HG02759 (cell line): Measurements from ENCODE around the gene CDK9.

ENCODE experiments used
- ATAC-seq: cut with Tn5 transposase; IDR thresholded peaks from one replicate; pipeline ENCODE4 v1.9.1; 2021; ENCODE audit warnings: mild to moderate bottlenecking, moderate library complexity; ENCODE audit not compliant: unreplicated experiment

The CDK9 gene

DNA sequence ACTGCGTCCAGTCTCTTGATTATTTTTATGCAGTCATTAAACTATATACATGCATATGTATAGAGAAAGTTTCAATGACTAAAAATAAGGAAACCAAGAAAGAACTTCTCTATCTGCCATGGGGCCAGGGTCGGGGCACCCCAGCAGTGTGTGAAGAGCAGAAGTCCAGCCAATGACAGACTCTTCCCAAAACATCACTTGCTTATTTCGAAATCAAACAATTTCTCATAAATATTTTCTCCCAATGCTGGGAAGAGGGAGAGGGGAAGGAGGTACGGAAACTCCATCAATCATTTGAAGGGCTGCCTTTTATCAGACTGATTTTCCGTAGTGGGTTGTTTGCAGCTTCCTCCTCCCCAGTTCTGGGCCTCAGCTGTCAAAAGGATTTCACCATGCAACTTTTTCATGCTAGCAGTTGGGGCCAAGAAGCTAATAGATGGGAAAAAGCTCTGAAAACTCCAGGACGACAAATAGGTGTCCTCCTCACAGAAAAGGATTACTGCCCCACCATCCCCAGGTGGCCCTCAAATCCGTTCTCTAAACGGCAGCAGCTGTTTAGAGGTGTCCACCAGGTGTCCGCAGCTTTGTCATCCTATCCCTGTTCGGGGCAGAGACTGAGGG, 16.2 kb downstream of the CDK9 start:
- ATAC-seq = no peak

DNA sequence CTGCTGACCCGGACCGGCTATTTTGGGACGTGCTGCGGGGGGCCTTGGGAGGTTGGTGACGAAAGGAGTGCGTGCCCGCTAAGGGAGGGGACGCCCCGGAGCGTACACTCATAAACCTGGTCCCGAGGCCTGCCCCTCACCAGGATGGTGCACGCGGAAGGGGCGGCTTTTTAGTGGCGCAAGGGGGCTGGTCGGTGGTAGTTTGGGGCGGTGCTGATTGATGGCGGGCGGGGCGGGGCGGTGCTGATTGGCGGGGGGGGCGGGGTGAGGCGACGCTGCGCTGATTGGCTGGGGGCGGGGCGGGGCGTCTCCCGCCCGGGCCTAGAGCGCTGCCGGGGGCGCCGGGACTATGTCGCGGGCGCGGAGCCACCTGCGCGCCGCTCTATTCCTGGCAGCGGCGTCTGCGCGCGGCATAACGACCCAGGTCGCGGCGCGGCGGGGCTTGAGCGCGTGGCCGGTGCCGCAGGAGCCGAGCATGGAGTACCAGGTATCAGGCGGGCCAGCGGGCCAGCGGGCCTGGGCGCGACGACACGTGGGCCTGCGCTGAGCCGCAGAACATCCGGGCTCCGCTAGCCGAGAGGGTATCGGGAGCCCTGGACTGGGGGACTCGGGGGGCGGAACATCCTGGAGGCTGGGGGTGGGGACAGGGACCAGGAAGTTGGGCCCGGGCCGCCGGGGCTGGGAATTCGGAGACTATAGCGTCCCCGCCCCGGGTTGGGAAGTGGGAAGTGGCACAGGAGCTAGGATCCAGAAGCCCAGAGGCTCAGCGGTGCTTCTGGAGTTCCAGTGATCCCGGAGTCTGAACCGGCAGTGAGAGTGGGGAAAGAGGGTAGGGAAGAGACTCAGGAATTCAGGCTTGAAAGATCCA, 17.0 kb downstream of the CDK9 start, which contains the start of gene FPGS:
FPGS (plus strand) TSS at position 307 of the 868 bp plus-strand sequence; CDS start at position 350, 43 bp downstream.
- ATAC-seq = peak; percentile 77

DNA sequence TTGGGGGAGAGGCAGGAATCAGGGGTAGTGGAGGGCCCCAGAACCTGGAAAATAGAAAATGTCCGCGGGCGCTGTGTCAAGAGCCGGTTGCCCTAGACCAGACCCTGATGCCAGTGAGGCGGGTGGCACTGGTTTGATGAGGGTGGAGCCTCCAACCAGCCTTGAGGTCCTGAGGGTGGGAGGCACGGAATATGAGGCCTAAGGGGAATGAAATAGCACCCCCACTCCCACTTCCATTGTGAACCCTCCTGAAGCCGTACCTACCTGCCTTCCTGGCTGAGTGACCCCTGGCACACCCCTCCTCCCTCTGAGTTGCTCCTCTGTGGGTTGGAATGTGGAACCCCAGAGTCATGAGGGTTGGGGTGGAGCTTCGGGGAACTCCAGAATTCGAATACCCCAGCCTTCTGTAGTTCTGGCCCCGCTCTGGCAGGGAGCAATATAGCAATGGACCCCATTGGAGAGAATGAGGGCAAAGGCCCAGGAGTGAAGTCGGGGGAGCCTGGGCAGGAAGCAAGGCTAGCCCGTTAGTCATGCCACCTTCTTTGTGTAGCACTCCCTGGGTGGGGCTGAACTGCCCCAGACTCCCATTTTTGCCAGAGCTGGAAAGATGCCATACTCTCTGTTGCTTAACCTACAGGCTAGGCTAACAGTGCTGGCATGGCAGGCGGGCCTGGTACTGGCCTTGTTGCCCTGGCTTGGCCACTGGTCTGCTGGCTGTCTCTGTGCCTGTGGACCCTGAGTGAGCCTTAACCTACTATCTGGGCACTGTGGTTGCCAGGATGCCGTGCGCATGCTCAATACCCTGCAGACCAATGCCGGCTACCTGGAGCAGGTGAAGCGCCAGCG, 17.9 kb downstream of the CDK9 start:
- ATAC-seq = no peak

DNA sequence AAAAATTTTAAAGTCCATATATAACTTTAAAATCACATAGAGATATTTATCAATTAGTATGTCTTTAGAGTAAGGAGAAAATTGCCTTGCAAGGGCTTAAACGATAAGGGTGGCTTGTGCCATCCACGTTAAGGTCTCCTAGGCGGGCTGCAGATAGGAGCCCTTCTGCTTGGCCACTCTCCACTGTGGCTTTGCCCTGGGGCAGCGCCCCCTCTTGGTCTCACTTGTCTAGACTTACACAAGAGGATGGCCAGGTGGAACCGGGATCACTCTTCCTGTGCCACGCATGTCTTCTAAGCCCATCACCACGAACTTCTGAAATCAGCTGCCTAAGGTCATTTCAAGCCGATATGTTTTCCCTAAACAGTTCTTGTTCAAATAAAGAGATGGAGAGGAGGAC, 19.8 kb downstream of the CDK9 start:
- no peak for ATAC-seq

DNA sequence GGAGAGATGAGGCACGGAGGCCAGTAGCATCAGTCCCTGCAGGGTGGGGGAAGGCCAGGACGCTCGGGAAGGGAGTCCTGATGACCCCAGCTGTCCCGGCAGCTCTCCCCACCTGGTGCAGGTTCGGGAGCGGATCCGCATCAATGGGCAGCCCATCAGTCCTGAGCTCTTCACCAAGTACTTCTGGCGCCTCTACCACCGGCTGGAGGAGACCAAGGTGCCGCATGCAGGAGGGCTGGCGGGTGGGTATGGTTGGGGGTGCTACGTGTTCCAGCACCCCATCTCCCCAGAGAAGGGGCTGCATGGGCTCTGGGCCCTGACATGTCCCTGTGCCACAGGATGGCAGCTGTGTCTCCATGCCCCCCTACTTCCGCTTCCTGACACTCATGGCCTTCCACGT, 21.0 kb downstream of the CDK9 start:
- no peak for ATAC-seq

DNA sequence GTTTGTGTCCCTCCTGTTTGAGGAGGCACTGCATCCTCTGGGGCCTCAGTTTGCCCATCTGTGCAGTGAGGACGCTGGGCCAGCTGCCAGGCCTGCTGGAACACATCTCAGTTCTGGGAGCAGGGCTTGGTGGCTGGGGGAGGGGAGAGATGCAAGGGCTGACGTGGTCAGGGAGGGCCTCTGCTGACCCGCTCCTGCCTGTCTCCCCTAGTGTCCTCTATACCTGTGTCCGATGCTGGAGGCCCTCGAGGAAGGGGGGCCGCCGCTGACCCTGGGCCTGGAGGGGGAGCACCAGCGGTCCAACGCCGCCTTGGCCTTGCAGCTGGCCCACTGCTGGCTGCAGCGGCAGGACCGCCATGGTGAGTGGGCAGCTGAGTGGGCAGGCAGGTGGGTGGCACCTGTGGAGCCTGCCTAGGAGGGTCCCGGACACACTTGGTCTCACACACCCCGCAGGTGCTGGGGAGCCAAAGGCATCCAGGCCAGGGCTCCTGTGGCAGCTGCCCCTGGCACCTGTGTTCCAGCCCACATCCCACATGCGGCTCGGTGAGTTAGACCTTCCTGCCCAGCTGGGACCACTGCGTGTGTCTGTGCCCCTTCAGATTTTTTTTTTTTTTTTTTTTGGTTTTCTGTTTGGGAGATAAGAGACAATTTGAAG, 22.6 kb downstream of the CDK9 start:
- ATAC-seq = no peak

DNA sequence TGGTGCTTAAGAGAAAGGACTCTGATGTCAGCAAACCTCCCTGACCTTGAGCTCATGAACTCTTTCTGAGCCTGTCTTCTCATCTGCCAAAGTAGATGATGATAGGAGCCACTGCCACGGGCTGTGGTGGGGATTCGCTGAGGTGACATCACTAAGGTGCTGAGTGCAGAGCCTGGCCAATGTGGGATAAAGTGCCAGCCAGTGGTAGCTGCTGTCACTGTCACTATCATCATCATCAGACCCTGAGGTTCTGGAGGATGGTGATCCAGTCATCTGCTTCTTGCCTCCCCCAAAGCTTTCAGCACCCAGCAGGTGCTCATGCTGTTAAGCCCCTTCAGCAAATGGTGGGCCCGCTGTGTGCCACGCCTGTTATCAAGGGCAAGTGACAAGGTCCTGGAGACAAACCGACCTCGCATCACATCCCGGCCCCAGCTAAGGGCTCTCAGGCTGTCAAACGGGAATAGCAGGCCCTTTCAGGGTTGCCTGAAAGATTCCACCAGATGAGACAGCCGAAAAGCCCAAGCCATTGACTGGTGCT, 23.2 kb downstream of the CDK9 start:
- no peak for ATAC-seq

DNA sequence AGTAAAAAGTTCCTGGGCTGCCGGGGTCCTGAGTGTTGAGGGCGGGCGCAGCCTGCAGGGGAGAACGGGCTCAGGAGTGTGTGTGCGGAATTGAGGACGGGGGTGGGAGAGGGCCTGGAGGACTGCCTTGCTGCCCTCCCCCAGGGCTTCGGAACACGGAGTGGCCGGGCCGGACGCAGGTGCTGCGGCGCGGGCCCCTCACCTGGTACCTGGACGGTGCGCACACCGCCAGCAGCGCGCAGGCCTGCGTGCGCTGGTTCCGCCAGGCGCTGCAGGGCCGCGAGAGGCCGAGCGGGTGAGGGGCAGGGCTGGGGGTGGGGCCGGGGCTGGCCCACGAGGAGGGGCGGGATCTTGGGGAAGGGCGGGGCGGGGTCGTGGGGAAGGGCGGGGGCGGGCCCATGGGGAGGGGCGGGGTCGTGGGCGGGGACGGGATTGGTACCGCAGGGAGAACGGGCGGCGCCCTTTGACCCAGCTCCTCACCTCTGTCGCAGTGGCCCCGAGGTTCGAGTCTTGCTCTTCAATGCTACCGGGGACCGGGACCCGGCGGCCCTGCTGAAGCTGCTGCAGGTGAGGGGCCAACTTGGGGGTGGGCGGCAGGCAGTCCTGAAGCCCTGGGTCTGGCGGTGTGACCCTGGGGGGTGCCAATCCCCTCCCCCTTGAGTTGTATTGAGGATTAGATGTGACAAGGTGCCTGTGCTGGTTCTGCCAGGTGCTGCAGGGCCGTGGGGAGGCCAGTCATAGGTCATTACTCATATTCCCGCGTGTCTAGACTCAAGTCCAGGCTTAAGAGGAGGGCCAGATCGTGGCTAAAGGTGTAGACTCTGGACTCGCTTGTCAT, 23.9 kb downstream of the CDK9 start:
- no peak for ATAC-seq

DNA sequence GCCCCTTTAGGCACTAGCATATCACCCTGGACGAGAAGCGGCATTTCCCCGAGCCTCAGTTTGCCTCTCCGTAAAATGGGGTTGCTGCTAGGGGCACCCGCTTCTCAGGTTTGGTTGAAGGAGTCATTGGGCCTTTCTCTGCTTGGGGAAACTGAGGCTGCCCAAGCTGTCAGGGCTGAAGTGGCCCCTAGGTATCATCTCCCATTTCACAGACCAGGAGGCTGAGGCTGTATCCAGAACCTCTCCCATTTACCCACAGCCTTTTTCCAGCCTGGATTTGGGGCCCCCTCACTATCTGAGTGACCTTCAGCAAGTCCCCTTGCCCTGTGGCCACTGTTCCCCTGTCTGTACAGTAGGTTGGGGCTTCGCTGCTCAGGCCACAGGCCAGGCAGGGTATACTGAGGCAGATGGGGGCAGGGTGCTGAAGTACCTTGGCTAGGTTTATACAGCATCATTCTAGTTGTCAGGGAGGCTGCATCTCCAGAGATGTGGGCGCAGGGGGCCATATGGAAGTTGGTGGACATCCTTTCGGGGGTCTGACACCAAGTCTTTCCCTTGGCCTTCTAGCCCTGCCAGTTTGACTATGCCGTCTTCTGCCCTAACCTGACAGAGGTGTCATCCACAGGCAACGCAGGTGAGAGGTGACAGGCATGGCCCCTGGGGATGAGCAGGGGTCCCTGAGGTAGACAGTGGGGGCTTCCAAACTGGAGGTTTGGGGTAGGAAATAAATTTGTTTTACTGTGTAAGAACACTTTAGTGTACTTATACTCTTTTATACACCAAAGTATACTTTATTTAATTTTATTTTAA, 24.7 kb downstream of the CDK9 start:
- no peak for ATAC-seq

DNA sequence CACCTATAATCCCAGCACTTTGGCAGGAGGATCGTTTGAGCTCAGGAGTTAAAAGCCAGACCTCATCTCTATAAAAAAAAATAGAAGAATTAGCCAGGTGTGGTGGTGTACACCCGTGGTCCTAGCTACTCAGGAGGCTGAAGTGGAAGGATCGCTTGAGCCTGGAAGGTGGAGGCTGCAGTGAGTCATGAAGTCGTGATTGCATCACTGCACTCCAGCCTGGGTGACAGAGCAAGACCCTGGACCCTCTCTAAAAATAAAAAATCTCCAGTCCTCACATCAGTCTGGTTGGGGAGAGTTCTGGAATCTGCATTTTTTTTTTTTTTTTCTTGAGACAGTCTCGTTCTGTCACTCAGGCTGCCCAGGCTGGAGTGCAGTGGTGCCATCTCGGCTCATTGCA, 26.2 kb downstream of the CDK9 start:
- ATAC-seq = no peak

DNA sequence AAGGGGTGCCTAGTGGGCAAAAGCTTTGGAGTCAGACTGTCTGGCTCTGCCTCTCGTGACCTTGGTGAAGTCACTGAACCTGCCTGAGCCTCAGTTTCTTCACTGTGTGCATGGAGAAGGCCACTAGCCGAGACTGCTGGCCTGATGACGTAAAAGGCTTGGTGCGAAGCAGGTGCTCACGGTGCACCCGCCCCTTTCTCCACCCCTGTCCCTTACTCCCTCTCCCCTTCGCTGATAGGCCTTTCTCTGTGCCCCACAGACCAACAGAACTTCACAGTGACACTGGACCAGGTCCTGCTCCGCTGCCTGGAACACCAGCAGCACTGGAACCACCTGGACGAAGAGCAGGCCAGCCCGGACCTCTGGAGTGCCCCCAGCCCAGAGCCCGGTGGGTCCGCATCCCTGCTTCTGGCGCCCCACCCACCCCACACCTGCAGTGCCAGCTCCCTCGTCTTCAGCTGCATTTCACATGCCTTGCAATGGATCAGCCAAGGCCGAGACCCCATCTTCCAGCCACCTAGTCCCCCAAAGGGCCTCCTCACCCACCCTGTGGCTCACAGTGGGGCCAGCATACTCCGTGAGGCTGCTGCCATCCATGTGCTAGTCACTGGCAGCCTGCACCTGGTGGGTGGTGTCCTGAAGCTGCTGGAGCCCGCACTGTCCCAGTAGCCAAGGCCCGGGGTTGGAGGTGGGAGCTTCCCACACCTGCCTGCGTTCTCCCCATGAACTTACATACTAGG, 27.3 kb downstream of the CDK9 start:
- ATAC-seq = no peak

DNA sequence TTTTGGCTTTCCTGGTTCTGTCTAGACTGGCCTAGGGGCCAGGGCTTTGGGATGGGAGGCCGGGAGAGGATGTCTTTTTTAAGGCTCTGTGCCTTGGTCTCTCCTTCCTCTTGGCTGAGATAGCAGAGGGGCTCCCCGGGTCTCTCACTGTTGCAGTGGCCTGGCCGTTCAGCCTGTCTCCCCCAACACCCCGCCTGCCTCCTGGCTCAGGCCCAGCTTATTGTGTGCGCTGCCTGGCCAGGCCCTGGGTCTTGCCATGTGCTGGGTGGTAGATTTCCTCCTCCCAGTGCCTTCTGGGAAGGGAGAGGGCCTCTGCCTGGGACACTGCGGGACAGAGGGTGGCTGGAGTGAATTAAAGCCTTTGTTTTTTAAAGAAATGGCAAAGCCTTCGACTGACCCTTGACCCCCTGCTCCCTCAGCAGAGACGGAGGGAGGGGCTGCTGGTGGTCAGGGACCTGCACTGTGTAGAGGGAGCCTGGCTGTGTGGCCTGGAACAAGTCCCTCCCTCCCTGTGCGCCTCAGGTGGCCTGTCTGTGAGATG, 27.9 kb downstream of the CDK9 start:
- ATAC-seq = no peak

DNA sequence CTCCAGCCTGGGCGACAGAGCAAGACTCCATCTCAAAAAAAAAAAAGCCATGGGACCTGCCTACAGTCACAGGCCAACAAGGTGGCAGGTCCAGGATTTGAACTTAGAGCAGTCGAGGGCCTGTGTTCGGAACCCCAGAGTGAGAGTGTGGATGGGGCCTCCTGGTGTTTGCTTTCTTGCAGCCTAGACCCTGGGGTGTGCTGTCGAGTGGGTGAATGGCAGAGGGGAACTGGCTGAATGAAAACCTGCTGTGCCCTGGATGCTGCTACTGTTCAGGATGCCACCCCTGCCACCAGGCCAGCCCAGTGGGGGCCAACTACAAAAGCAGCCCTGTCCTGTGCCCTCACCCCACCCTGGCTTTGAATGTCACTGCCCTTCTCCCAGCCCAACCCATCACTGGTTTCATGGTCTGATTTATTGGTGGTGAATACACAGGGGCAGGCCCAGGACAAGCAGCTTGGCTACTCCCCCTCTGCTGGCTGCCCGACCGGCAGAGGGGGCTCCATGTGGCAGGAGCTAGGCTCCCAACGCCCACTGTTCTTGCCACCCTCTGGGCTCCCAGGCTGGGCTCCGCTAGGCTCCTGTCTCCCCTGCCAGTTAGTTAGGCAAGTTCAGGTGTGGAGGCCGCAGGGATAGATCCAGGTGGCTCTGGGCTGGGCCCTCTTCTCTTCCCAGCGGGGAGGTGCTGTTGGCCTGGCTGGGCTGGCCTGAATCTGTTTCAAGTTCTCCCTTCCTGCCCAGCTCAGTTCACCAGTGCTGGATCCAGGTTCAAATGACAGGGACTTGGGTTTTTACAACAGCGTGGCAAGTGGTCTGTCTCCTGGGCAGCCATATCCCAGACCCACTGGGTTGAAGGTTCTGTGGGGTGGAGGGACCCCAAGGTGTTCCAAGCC, 29.0 kb downstream of the CDK9 start:
- no peak for ATAC-seq

DNA sequence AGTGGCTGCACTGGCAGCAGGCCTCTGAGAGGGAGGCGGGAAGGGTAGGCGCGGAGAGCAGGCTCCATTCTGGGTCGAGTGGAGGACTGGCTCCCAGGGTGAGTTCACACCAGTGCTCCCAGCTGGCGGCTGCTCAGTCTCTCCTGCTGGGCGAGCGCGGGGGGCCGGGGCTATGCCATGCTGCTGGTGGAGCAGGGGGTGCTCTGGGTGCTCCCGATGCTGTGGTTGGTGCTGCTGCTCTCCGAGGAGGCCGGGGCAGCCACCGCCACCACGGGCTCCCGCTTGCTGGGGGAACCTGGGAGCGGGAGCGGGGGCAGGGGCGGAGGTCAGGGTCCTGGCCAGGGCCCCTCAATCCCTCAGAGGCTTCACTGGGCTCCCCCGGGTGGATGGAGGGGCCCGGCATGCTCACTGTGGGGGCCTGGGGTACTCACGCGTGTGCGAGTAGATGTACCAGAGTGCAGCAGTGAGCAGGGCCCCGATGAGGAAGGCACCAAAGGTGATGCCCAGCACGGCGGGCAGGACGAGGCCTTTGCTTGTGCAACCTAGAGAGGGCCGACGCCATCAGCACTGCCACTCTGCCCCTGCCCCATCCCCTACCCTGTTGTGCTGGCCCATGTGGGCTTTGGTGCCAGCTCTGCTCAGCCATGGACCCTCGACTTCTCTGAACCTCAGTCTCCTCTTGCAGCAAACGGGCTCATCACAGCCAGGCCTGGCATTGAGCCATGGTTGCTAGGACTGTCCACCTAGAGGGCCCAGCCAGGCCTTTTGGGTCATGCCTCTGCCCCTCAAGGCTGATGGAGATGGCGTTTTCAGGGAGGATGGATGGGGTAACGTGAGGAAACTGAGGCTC, 29.9 kb downstream of the CDK9 start:
- no peak for ATAC-seq

DNA sequence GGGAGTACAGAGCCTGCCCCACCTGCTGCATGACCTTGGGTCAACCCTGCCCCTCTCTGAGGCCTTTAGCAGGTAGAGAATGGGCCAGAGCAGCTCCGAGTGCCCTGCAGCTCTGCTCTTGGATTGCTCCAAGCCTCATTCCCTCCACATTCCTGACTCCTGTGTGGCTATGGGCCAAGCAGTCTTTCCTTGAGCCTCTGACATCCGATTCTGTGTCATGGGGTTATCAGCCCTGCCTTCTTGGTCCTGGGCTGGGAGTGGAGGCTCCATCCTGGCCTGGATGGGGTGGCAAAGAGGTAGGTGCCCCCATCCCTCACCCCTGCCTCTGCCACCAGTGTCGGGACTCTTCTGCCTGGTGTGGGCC, 30.5 kb downstream of the CDK9 start:
- no peak for ATAC-seq

DNA sequence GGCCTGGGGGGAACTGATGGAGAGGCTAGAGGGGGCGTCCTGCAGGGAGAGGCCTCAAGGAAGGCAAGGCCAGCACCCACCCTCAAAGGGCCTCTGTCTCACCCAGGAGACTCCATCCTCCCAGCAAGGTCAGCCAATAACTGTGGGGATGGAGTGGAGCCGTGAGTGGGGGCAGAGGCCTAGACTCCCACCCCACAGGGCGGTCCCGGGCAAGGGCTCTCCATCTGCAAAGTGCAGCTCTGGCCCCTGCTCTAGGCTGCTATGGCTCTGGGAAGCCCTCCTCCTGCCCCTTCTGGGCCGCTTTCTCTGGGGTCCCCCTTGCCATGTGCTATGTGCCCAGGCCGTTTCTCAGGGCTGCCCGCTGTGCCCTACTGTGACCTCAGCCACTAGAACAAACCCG, 30.9 kb downstream of the CDK9 start:
- ATAC-seq = no peak
